ENCODE measurements around the gene PCDHGA8.
"Not testable (repeated sequence)": the region's sequence is repeated elsewhere in the genome, so short reads cannot be mapped to it uniquely, and the experiment has no call there.

The PCDHGA8 gene

DNA sequence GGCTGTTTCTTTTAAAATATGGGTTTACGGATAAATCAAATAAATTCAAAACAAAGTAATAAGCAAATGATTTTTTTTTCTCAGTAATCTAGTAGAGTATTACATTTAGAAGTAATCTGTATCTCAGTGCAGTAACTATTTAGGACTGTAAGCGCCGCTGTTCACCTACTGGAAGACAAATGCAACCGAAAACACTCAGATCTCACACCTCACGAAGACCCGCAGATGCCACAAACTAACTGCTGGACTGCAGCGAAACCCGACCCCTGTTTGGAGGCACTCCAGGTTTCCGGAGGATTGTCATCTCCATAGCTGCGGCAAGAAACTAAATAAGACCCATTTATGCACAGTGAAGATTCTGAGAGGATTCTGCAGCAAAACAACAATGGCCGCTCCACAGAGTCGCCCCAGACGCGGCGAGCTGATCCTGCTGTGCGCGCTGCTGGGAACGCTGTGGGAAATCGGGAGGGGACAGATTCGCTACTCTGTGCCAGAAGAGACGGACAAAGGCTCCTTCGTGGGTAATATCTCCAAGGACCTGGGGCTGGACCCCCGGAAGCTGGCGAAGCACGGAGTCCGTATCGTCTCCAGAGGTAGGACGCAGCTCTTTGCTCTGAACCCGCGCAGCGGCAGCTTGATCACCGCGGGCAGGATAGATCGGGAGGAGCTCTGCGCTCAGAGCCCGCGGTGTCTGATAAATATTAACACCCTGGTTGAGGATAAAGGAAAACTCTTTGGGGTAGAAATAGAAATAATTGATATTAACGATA lies at the start of gene PCDHGA8:
Gene PCDHGA8, plus strand, starts transcription at position 205 of the 770 bp plus-strand sequence. Its CDS starts 181 bp downstream, at position 386.
- DNase-seq (ENCODE audit: low spot score), result no peak

GRCh38 chr5:141342773-141343172 lies 49.7 kb upstream of the PCDHGA8 start:
- DNase-seq (ENCODE audit: low spot score), result no peak

- no peak for DNase-seq (ENCODE audit: low spot score)
Measured at GRCh38 chr5:141343242-141343952, 49.0 kb upstream of the PCDHGA8 start, which contains the start of gene PCDHGA3. Gene PCDHGA3, plus strand, starts transcription at chr5:141343829. Its CDS starts 205 bp downstream, at chr5:141344034.

DNA sequence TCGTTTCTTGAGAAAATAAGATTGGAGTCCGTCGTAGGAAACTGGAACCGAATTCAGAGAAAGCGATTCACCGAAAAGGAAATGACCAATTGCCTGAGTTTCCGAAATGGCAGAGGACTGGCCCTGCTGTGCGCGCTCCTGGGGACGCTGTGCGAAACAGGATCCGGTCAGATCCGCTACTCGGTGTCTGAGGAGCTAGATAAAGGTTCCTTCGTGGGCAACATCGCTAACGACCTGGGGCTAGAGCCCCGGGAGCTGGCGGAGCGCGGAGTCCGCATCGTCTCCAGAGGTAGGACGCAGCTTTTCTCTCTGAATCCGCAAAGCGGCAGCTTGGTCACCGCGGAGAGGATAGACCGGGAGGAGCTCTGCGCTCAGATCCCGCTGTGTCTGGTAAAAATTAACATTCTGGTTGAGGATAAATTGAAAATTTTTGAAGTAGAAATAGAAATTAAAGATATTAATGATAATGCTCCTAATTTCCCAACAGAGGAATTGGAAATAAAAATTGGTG lies 48.4 kb upstream of the PCDHGA8 start:
- DNase-seq (ENCODE audit: low spot score), result no peak

DNA sequence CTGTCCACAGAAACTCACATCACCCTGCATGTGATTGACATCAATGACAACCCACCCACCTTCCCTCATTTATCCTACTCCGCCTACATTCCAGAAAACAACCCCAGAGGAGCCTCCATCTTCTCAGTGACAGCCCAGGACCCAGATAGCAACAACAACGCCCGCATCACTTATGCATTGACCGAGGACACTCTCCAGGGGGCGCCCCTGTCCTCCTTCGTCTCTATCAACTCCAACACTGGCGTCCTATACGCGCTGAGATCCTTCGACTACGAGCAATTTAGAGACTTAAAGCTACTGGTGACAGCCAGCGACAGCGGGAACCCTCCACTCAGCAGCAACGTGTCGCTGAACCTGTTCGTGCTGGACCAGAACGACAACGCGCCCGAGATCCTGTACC lies 47.1 kb upstream of the PCDHGA8 start:
- DNase-seq (ENCODE audit: low spot score), result no peak

DNA sequence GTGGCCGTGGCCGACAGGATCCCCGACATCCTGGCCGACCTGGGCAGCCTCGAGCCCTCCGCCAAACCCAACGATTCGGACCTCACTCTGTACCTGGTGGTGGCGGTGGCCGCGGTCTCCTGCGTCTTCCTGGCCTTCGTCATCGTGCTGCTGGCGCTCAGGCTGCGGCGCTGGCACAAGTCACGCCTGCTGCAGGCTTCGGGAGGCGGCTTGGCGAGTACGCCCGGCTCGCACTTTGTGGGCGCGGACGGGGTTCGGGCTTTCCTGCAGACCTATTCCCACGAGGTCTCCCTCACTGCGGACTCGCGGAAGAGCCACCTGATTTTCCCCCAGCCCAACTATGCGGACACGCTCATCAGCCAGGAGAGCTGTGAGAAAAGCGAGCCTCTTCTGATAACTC lies 46.4 kb upstream of the PCDHGA8 start:
- DNase-seq (ENCODE audit: low spot score), result not testable (repeated sequence)

DNA sequence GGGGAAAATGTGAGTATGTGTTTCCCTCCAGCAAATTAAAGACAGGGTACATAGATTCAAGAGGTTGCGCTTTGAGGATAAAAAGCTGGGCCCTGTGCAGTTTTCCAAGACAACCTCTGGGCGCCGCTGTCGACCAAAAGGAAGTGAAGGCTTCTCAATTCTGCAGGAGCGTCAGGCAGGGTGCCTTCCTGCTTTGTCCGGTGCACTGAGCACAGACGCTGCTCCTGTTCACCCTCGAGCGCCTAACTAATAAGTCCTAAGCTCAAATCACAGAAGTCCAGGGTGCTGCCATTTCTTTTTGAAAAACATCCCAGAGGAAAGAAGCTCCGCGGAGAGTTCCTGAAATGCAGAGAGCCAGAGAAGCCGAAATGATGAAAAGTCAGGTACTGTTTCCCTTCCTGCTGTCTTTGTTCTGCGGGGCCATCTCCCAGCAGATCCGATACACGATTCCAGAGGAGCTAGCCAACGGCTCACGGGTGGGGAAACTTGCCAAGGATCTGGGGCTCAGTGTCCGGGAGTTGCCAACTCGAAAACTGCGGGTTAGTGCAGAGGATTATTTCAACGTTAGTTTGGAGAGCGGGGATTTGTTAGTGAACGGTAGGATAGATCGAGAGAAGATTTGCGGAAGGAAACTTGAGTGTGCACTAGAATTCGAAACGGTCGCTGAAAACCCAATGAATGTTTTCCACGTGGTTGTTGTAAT lies 42.4 kb upstream of the PCDHGA8 start, which contains the start of gene PCDHGB1:
Gene PCDHGB1, plus strand, starts transcription at position 183 of the 703 bp plus-strand sequence. Its CDS starts 162 bp downstream, at position 345.
- peak; percentile 66 for DNase-seq (ENCODE audit: low spot score)

- DNase-seq (ENCODE audit: low spot score), result no peak
Measured at GRCh38 chr5:141351591-141351990, 40.8 kb upstream of the PCDHGA8 start.

DNA sequence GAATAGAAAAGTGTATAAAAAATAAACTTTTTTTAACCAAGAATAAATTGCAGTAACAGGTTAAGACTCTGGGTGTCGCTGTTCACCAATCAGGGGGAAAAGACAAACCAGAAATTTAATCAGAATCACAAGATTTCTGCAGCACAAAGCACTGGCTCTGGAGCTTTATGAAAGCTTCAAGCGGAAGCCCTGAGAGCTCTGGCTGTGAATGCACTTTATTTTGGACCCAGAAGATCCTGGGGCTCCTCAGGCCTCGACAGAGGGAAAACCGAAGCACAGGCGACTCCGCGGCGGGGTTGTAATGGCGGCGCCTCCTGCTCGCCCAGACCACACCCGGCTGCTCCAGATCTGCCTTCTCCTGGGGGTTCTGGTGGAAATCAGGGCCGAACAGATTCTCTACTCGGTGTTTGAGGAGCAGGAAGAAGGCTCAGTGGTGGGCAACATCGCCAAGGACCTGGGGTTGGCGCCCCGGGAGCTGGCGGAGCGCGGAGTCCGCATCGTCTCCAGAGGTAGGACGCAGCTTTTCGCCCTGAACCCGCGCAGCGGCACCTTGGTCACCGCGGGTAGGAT lies 37.4 kb upstream of the PCDHGA8 start, which contains the start of gene PCDHGA4:
Gene PCDHGA4, plus strand, starts transcription at position 122 of the 570 bp plus-strand sequence. Its CDS starts 87 bp downstream, at position 209.
- DNase-seq (ENCODE audit: low spot score), result no peak

DNA sequence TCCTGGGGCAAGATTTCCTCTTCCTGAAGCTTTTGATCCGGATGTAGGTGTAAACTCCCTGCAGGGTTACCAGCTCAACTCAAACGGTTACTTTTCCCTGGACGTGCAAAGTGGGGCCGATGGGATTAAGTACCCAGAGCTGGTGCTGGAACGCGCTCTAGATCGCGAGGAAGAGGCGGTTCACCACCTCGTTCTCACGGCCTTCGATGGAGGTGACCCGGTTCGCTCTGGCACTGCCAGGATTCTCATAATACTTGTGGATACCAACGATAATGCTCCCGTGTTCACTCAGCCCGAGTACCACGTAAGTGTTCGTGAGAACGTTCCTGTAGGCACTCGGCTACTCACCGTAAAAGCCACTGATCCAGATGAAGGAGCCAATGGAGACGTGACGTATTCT lies 36.8 kb upstream of the PCDHGA8 start:
- DNase-seq (ENCODE audit: low spot score), result no peak

DNA sequence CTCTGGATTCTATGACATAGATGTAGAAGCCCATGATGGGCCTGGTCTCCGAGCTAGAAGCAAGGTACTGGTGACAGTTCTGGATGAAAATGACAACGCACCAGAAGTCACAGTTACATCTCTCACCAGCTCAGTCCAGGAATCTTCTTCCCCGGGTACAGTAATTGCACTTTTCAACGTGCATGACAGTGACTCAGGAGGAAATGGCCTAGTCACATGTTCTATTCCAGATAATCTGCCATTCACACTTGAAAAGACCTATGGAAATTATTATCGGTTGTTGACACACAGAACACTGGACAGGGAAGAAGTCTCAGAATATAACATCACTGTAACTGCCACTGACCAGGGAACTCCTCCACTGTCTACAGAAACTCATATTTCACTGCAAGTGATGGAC lies 36.3 kb upstream of the PCDHGA8 start:
- no peak for DNase-seq (ENCODE audit: low spot score)

DNA sequence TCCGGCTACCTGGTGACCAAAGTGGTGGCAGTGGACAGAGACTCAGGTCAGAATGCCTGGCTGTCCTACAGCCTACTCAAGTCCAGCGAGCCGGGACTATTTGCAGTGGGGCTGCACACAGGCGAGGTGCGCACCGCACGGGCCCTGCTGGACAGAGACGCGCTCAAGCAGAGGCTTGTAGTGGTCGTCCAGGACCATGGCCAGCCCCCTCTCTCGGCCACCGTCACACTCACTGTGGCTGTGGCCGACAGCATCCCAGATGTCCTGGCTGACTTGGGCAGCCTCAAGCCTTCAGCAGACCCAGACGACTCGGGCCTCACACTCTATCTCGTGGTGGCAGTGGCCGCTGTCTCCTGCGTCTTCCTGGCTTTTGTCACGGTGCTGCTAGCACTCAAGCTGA lies 35.5 kb upstream of the PCDHGA8 start:
- DNase-seq (ENCODE audit: low spot score), result no peak

DNA sequence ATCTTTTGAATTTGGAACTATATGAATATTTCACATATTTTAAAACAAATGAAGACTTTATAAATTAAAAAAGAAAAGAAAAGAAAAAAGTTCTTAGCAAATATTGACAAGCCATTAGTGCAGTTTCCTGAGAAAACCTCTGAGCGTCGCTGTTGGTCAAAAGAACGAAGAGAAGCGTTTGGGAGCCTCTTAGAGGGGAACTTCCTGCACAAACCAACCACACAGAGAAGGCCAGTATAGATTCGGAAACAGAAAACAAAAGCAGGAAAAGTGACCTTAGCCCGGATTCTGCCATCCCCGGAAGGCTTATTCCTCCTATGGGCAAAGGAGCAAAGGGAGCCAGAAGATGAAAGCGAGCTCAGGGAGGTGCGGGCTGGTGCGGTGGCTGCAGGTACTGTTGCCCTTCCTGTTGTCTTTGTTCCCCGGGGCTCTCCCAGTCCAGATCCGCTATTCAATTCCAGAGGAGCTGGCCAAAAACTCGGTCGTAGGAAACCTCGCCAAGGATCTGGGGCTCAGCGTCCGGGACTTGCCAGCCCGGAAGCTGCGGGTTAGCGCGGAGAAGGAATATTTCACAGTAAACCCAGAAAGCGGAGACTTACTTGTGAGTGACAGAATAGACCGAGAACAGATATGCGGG lies 32.5 kb upstream of the PCDHGA8 start, which contains the start of gene PCDHGB2:
Gene PCDHGB2, plus strand, starts transcription at position 205 of the 637 bp plus-strand sequence. Its CDS starts 142 bp downstream, at position 347.
- DNase-seq (ENCODE audit: low spot score), result peak; percentile 58

DNA sequence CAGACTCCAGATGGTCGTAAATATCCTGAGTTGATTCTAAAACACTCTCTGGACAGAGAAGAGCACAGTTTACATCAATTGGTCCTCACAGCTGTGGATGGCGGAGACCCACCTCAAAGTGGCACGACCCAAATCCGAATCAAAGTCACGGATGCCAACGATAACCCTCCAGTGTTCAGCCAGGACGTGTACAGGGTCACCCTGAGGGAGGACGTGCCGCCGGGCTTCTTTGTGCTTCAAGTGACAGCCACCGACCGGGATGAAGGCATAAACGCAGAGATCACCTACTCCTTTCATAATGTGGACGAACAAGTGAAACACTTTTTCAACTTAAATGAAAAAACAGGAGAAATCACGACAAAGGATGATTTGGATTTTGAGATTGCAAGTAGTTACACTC lies 31.7 kb upstream of the PCDHGA8 start:
- DNase-seq (ENCODE audit: low spot score), result no peak

GRCh38 chr5:141362719-141363118 lies 29.7 kb upstream of the PCDHGA8 start:
- DNase-seq (ENCODE audit: low spot score), result no peak

DNA sequence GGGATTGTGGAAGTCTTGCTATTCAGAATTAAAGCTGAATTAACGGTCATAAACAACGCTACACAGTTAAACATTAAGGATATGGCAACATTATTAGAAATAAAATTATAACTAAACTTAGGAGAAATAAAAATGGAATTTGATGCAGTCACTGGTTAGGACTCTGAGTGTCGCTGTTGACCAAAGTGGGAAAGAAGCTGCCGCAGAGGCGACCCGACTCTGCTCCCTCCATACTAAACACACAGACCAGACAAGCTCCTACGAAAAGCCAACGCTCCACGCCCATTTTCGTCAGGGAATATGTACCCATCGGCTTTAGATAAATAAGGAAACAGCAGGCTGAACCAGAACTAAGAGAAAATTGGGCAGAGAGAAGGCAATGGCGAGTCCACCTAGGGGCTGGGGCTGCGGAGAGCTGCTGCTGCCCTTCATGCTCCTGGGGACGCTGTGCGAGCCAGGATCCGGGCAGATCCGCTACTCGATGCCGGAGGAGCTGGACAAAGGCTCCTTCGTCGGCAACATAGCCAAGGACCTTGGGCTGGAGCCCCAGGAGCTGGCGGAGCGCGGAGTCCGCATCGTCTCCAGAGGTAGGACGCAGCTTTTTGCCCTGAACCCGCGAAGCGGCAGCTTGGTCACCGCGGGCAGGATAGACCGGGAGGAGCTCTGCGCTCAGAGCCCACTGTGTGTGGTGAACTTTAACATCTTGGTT lies 28.3 kb upstream of the PCDHGA8 start, which contains the start of gene PCDHGA5:
Gene PCDHGA5, plus strand, starts transcription at position 211 of the 709 bp plus-strand sequence. Its CDS starts 169 bp downstream, at position 380.
- peak; percentile 44 for DNase-seq (ENCODE audit: low spot score)

DNA sequence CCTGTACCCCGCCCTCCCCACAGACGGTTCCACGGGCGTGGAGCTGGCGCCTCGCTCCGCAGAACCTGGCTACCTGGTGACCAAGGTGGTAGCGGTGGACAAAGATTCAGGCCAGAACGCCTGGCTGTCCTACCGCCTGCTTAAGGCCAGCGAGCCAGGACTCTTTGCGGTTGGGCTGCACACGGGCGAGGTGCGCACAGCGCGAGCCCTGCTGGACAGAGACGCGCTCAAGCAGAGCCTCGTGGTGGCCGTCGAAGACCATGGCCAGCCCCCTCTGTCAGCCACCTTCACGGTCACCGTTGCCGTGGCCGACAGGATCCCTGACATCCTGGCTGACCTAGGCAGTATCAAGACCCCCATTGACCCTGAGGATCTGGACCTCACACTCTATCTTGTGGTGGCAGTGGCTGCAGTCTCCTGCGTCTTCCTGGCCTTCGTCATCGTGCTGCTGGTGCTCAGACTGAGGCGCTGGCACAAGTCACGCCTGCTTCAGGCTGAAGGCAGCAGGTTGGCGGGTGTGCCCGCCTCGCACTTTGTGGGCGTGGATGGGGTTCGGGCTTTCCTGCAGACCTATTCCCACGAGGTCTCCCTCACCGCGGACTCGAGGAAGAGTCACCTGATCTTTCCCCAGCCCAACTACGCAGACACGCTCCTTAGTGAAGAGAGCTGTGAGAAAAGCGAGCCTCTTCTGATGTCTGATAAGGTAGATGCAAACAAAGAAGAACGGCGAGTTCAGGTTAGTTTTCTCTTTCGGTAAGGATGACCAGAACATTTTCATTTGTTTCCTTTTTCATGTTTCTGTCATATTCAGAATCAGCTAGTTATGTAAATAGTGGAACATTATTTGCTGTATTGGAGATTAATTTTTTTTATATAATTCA lies 26.2 kb upstream of the PCDHGA8 start:
- DNase-seq (ENCODE audit: low spot score), result no peak

DNA sequence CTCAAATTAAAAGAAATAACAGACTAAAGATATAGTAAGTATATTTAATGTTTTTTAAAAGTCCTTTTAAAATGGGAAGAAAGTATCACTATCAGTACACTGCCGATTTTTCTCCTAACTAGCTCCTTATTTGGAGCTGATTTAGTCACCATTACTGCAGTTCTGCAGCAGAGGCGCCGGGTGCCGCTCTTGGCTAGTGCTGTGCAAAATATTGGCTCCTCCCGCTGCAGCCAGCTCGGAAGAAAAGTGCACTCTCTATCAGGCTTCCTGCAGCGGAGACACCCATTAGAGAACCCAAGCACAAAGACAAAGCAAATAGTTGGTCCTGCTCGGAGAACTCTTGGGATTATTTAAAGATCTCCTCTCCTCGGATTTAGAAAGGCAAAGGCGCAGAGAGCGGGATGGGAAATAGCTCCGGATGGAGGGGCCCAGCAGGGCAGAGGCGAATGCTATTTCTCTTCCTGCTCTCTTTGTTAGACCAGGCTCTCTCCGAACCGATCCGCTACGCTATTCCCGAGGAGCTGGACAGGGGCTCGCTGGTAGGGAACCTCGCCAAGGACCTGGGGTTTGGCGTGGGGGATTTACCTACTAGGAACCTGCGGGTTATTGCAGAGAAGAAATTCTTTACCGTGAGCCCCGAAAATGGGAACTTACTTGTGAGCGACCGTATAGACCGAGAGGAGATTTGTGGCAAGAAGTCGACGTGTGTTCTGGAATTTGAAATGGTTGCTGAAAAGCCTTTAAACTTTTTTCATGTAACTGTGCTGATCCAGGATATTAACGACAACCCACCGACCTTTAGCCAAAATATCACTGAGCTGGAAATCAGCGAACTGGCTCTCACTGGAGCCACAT lies 22.2 kb upstream of the PCDHGA8 start, which contains the start of gene PCDHGB3:
Gene PCDHGB3, plus strand, starts transcription at position 249 of the 855 bp plus-strand sequence. Its CDS starts 153 bp downstream, at position 402.
- peak; percentile 69 for DNase-seq (ENCODE audit: low spot score)

Data from AG08395 (cell line).